C4-2B (cell line): ENCODE measurements around the gene WDR7.

Experiments used
- CTCF ChIP-seq: fragments of 450-650 bp; conservative IDR thresholded peaks from 2 replicates; pipeline ENCODE4 v1.5.1; 2017; ENCODE audit warnings: mild to moderate bottlenecking
- ZFX ChIP-seq: fragments of 450-650 bp; IDR thresholded peaks from 2 replicates; pipeline ENCODE4 v1.6.1; 2017

- TF ChIP-seq CTCF (no peak), ZFX (no peak)
Observed at GRCh38 chr18:56715121-56715520, 64.0 kb downstream of the WDR7 start.
